Large intestine (tissue), 3 donors: ENCODE data around the gene MDM1. TPM values are rescaled to one million over a fixed set of nuclear protein-coding genes. Genes with fewer than 3 reads are reported as not detected.

ENCODE experiments used
- DNase-seq, 2 donors: peaks; one replicate each; pipeline versions ENCODE4 v3.0.0 to v3.0.0-alpha.2; 2013
- H3K27ac ChIP-seq: one replicate; pipeline ENCODE4 v1.5.1; 2013; ENCODE audit warnings: low read length
- H3K27me3 ChIP-seq: 2 replicates; pipeline ENCODE4 v1.6.1; 2013; ENCODE audit warnings: low read length; ENCODE audit not compliant: control insufficient read depth, insufficient read depth
- H3K36me3 ChIP-seq: 2 replicates; pipeline ENCODE4 v1.6.1; 2013; ENCODE audit warnings: low read length; ENCODE audit not compliant: control insufficient read depth, insufficient read depth
- H3K4me1 ChIP-seq: one replicate; pipeline ENCODE4 v1.6.1; 2013; ENCODE audit warnings: low read length; ENCODE audit not compliant: control insufficient read depth, insufficient read depth
- H3K4me3 ChIP-seq: one replicate; pipeline ENCODE4 v1.5.1; 2013; ENCODE audit warnings: low read length
- H3K9me3 ChIP-seq: one replicate; pipeline ENCODE4 v1.6.1; 2013; ENCODE audit warnings: mild to moderate bottlenecking, low read depth, low read length, moderate library complexity; ENCODE audit not compliant: control insufficient read depth
- WGBS: methylation state at CpG from one replicate; pipeline ENCODE4 v1.1.5; 2013; ENCODE audit warnings: low lambda C conversion rate; ENCODE audit not compliant: insufficient coverage; 5-methylcytosine and 5-hydroxymethylcytosine counted together
- polyA plus RNA-seq: library from polyadenylated mRNA; unstranded; fragments of 120-200 nt; gene quantifications from one replicate; pipeline ENCODE4 v1.2.1, GENCODE V29; 2013

MDM1 gene
- polyA plus RNA-seq, 1 donor: 20.0 TPM

- Histone ChIP-seq H3K27me3 (no peaks in the 10 kb centered on the region), H3K36me3 (peaks cover 15% of the 10 kb centered on the region), H3K4me3 (no peak overlapping the region), H3K27ac (no peak overlapping the region), H3K4me1 (no peaks in the 10 kb centered on the region), H3K9me3 (no peaks in the 10 kb centered on the region)
- no peak for DNase-seq
- 90% methylated on average over 2 of the region's 3 CpGs for WGBS
These were observed 7.6 kb downstream of the MDM1 start for GRCh38 chr12:68324531-68324930.

DNA sequence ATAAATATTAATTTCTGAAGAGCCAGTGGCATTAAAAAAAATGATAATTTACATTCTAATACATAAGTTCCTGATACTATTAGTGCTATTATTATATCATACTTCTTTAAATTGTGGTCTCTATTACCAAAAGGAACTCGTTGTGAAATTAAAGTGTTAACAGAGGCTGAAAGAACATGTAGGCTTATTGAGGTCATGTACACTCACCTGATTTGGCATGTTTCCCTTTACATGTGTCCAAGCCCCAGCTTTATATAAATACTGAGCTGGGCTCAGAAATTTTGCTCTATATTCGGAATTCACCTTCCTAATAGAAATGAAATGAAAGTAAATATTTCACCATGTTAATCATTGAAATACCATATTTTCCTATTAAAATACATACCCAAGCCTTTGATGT is 11.0 kb downstream of the MDM1 start:
- Histone ChIP-seq H3K36me3 (peaks cover 9% of the 10 kb centered on the region), H3K4me3 (no peak overlapping the region), H3K27me3 (no peaks in the 10 kb centered on the region), H3K27ac (no peak overlapping the region), H3K4me1 (no peaks in the 10 kb centered on the region), H3K9me3 (no peaks in the 10 kb centered on the region)
- no CpG with 5 or more reads among the region's 2 CpGs for WGBS
- no peak for DNase-seq

GRCh38 chr12:68319988-68320623 is 12.1 kb downstream of the MDM1 start:
- Histone ChIP-seq H3K9me3 (no peaks in the 10 kb centered on the region), H3K4me1 (no peaks in the 10 kb centered on the region), H3K36me3 (peaks cover 4% of the 10 kb centered on the region), H3K4me3 (no peak overlapping the region), H3K27ac (peak overlapping the region; percentile 20), H3K27me3 (no peaks in the 10 kb centered on the region)
- no CpG with 5 or more reads among the region's 11 CpGs for WGBS
- no peak for DNase-seq

DNA sequence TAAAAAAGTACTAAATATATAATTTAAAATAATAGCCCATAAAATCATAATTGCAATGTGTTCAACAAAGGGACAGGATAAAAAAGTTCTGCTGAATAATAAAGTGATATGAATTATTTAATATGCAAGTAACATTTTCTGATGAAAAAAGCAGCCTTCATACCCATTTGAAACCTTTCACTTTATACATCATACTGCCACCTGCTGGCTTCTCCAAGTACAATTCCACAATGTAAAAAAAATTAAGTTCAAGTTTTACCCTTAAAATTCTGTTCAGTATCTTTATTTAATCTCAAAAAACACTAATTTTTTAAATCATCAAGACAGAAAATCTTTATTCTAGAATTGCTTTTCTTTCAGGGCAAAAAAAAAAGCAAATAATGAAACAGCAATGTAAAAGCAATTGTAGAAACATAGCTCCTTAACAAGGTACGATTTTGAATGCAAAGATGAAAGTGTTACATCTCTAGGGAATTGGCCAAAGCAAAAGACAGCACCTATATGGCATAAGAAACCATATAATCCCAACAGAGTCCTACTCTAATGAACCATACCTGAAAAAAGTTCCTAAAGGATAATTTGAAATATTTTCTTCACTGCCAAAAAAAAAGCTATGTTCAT is 15.0 kb downstream of the MDM1 start:
- no peak for DNase-seq
- H3K27me3 ChIP-seq: no peaks in the 10 kb centered on the region
- H3K4me3 ChIP-seq: no peak overlapping the region
- H3K36me3 ChIP-seq: peaks cover 17% of the 10 kb centered on the region
- H3K4me1 ChIP-seq: no peaks in the 10 kb centered on the region
- H3K9me3 ChIP-seq: no peaks in the 10 kb centered on the region
- WGBS: 86% methylated on average over 1 of the region's 1 CpG
- no peak overlapping the region for H3K27ac ChIP-seq

- Histone ChIP-seq H3K27ac (no peak overlapping the region), H3K9me3 (no peaks in the 10 kb centered on the region), H3K27me3 (no peaks in the 10 kb centered on the region), H3K4me1 (no peaks in the 10 kb centered on the region), H3K4me3 (no peak overlapping the region), H3K36me3 (peaks cover 48% of the 10 kb centered on the region)
- no peak for DNase-seq
- no CpG with 5 or more reads among the region's 2 CpGs for WGBS
These were observed 21.8 kb downstream of the MDM1 start for GRCh38 chr12:68310370-68310769.

DNA sequence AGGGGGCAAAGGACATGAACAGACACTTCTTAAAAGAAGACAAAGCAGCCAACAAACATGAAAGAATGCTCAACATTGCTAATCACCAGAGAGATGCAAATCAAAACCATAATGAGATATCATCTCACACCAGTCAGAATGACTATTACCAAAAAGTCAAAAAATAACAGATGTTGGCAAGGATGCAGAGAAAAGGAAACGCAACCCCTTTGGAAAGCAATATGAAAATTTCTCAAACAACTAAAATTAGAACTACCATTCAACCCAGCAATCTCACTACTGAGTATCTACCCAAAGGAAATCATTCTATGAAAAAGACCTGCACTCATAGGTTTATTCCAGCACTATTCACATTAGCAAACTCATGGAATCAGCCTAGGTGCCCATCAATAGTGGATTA is 25.6 kb downstream of the MDM1 start:
- Histone ChIP-seq H3K27ac (no peak overlapping the region), H3K36me3 (peaks cover 33% of the 10 kb centered on the region), H3K4me3 (no peak overlapping the region), H3K27me3 (no peaks in the 10 kb centered on the region), H3K9me3 (no peaks in the 10 kb centered on the region), H3K4me1 (no peaks in the 10 kb centered on the region)
- WGBS: 100% methylated on average over 1 of the region's 1 CpG
- no peak for DNase-seq

DNA sequence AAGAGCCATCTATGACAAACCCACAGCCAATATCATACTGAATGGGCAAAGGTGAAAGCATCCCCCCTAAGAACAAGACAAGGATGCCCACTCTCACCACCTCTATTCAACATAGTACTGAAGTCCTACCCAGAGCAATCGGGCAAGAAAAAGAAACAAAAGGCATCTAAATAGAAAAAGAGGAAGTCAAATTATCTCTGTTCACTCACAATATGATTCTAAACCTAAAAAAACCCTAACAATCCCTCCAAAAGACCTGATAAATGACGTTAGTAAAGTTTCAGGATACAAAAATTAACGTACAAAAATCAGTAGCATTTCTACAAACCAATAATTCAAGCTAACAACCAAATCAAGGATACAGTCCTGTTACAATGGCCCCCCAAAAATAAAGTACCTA is 26.9 kb downstream of the MDM1 start:
- WGBS: 89% methylated on average over 3 of the region's 3 CpGs
- H3K36me3 ChIP-seq: peaks cover 25% of the 10 kb centered on the region

DNA sequence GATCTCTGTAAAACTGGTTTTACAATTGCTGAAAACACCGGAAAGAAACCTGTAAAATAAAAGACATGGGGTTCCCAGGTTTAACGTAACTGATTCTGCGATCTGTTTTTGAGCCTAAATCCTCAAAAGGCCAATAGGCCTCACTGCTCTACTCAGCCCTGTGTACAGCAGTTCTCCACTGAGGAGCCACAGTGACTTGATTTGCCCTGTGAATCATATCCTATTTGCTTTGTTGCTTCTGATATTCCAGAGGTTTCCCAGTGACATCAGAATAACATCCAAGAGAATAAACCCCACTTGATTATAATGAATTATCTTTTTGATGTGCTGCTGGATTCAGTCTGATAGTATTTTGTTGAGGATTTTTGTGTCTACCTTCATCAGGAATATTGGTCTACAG is 27.5 kb downstream of the MDM1 start:
- Histone ChIP-seq H3K36me3 (peaks cover 25% of the 10 kb centered on the region), H3K4me1 (no peaks in the 10 kb centered on the region), H3K4me3 (no peak overlapping the region), H3K9me3 (peaks cover under 1% of the 10 kb centered on the region), H3K27me3 (no peaks in the 10 kb centered on the region), H3K27ac (no peak overlapping the region)
- WGBS: 100% methylated on average over 1 of the region's 3 CpGs
- DNase-seq: no peak

More for the DNA sequence above, 26.9 kb downstream of the MDM1 start:
- no peaks in the 10 kb centered on the region for H3K4me1 ChIP-seq
- H3K27ac ChIP-seq: no peak overlapping the region
- no peak overlapping the region for H3K4me3 ChIP-seq
- no peaks in the 10 kb centered on the region for H3K27me3 ChIP-seq
- H3K9me3 ChIP-seq: no peaks in the 10 kb centered on the region
- no peak for DNase-seq

DNA sequence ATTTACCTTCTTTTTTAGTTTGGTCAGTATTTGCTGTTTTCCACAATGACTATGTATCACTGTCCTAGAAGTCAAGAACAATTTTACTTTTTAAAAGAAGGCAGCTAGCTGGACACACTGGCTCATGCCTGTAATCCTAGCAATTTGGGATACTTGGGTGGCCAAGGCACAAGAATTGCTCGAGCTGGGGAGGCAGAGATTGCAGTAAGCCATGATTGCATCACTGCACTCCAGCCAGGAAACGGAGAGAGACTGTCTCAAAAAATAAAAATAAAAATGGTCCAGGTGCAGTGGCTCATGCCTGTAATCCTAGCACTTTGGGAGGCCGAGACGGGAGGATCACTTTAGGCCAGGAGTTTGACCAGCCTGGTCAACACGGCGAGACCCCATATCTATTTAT is 28.3 kb downstream of the MDM1 start:
- DNase-seq: no peak
- no peak overlapping the region for H3K27ac ChIP-seq
- H3K4me1 ChIP-seq: no peaks in the 10 kb centered on the region
- peaks cover 22% of the 10 kb centered on the region for H3K36me3 ChIP-seq
- H3K4me3 ChIP-seq: no peak overlapping the region
- WGBS: 63% methylated on average over 2 of the region's 6 CpGs
- no peaks in the 10 kb centered on the region for H3K27me3 ChIP-seq
- H3K9me3 ChIP-seq: peaks cover 4% of the 10 kb centered on the region

GRCh38 chr12:68297929-68298328 is 34.2 kb downstream of the MDM1 start:
- no peak for DNase-seq
- Histone ChIP-seq H3K9me3 (peaks cover 4% of the 10 kb centered on the region), H3K4me3 (no peak overlapping the region), H3K27ac (no peak overlapping the region), H3K36me3 (peaks cover 17% of the 10 kb centered on the region), H3K27me3 (no peaks in the 10 kb centered on the region), H3K4me1 (no peaks in the 10 kb centered on the region)
- WGBS: no CpG with 5 or more reads among the region's 4 CpGs

- no peak for DNase-seq
- Histone ChIP-seq H3K4me1 (no peaks in the 10 kb centered on the region), H3K4me3 (no peak overlapping the region), H3K27me3 (no peaks in the 10 kb centered on the region), H3K36me3 (peaks cover 9% of the 10 kb centered on the region), H3K9me3 (no peaks in the 10 kb centered on the region), H3K27ac (no peak overlapping the region)
- WGBS: 70% methylated on average over 2 of the region's 2 CpGs
These were observed 37.9 kb downstream of the MDM1 start for GRCh38 chr12:68294251-68294650.
